Endothelial cell of umbilical vein (primary cell): ENCODE results near the gene FAM3C. TPM values are rescaled to one million over a fixed set of nuclear protein-coding genes. Genes with fewer than 3 reads are reported as not detected.

Experiments used
- BruUV-seq: library from RNA; stranded (reverse); fragments of 400-500 nt; replicated peaks from 2 replicates; lab custom pipeline; 2021; lab: Mats Ljungman, UMichigan
- CTCF ChIA-PET: fragments of 300-600, 350-600 bp; sonication (Branson Sonifier 250); formaldehyde crosslinking; loops from one replicate; lab custom pipeline; 2021; ENCODE audit warnings: antibody characterized with exemption, inconsistent platforms; lab: Charles Lee
- POLR2A ChIA-PET: fragments of 300-600, 350-600 bp; sonication (Branson Sonifier 250); formaldehyde crosslinking; loops from one replicate; lab custom pipeline; 2021; ENCODE audit warnings: antibody characterized with exemption, inconsistent platforms; lab: Charles Lee
- DNase-seq: peaks from one replicate; pipeline ENCODE4 v3.0.0-alpha.2; 2011; ENCODE audit warnings: low read depth, low spot score
- FAIRE-seq: peaks from 2 replicates; lab custom pipeline; 2011; peaks lifted over from hg19 to GRCh38; lab: Jason Lieb, UNC
- H2AFZ ChIP-seq: 2 replicates; pipeline ENCODE4 v1.6.0; 2012; ENCODE audit warnings: low read depth, low read length, control low read depth, inconsistent platforms
- H3K27ac ChIP-seq: 2 replicates; pipeline ENCODE4 v1.5.1; 2011; ENCODE audit warnings: low read depth, mild to moderate bottlenecking, control low read depth, low read length, moderate library complexity; ENCODE audit not compliant: insufficient read depth
- H3K27me3 ChIP-seq, 2 experiments: 2 replicates each; pipeline versions ENCODE4 v1.6.0 to v1.6.1; 2011; ENCODE audit warnings: low read length in 2 of 2, mixed read lengths in 1 of 2; ENCODE audit not compliant: control insufficient read depth in 2 of 2, insufficient read depth in 2 of 2
- H3K36me3 ChIP-seq, 2 experiments: 2 replicates in 1 of 2; 3 replicates in 1 of 2; pipeline ENCODE4 v1.5.1; 2011; ENCODE audit warnings: low read length in 2 of 2, mild to moderate bottlenecking in 1 of 2, moderate library complexity in 1 of 2; ENCODE audit not compliant: control insufficient read depth in 2 of 2, insufficient read depth in 2 of 2; ENCODE audit errors: extremely low read depth in 1 of 2
- H3K4me1 ChIP-seq: 3 replicates; pipeline ENCODE4 v1.5.1; 2011; ENCODE audit warnings: mild to moderate bottlenecking, low read length; ENCODE audit not compliant: control insufficient read depth, insufficient read depth; ENCODE audit errors: extremely low read depth
- H3K4me2 ChIP-seq: 2 replicates; pipeline ENCODE4 v1.6.1; 2011; ENCODE audit warnings: low read length, control low read depth, mixed read lengths; ENCODE audit not compliant: insufficient read depth
- H3K4me3 ChIP-seq, 3 experiments: fragments of 200-600 bp in 1 of 3; sonication (generic), shearing (Covaris generic) in 1 of 3; replicated peaks in 1 of 3; 2 replicates each; pipeline ENCODE4 v1.5.1; 2011 to 2016; ENCODE audit warnings: control low read depth in 3 of 3, low read length in 3 of 3, mild to moderate bottlenecking in 2 of 3, inconsistent platforms in 1 of 3, low read depth in 1 of 3, moderate library complexity in 1 of 3; ENCODE audit not compliant: insufficient read depth in 1 of 3
- H3K79me2 ChIP-seq: 2 replicates; pipeline ENCODE4 v1.6.0; 2012; ENCODE audit warnings: low read length, inconsistent platforms; ENCODE audit not compliant: control insufficient read depth, insufficient read depth
- H3K9ac ChIP-seq: replicated peaks from 2 replicates; pipeline ENCODE3; 2011; ENCODE audit warnings: low read length, control low read depth; ENCODE audit not compliant: insufficient read depth; ENCODE audit errors: extremely low read depth
- H3K9me1 ChIP-seq: replicated peaks from 3 replicates; pipeline ENCODE4 v1.6.0; 2011; ENCODE audit warnings: mild to moderate bottlenecking, low read length; ENCODE audit not compliant: control insufficient read depth, insufficient read depth; ENCODE audit errors: extremely low read depth
- H3K9me3 ChIP-seq: replicated peaks from 2 replicates; pipeline ENCODE4 v1.5.1; 2012; ENCODE audit warnings: low read length, inconsistent platforms; ENCODE audit not compliant: control insufficient read depth, insufficient read depth
- H4K20me1 ChIP-seq: replicated peaks from 2 replicates; pipeline ENCODE3; 2011; ENCODE audit warnings: mild to moderate bottlenecking, low read length; ENCODE audit not compliant: control insufficient read depth, insufficient read depth; ENCODE audit errors: extremely low read depth
- EZH2 ChIP-seq: IDR thresholded peaks from 2 replicates; pipeline ENCODE4 v1.6.1; 2012; ENCODE audit warnings: borderline replicate concordance, low read depth, mild to moderate bottlenecking, moderate library complexity, low read length, inconsistent platforms; ENCODE audit not compliant: severe bottlenecking
- FOS ChIP-seq: IDR thresholded peaks from 2 replicates; pipeline ENCODE4 v1.6.1; 2011; ENCODE audit warnings: mild to moderate bottlenecking, low read length, moderate library complexity, borderline replicate concordance; ENCODE audit not compliant: insufficient read depth
- GATA2 ChIP-seq: IDR thresholded peaks from 2 replicates; pipeline ENCODE4 v1.7.0; 2011; ENCODE audit warnings: low read depth, mild to moderate bottlenecking, moderate library complexity, mixed read lengths, low read length; ENCODE audit not compliant: insufficient read length, insufficient read depth
- JUN ChIP-seq: IDR thresholded peaks from 2 replicates; pipeline ENCODE4 v1.6.1; 2011; ENCODE audit warnings: borderline replicate concordance, low read depth; ENCODE audit not compliant: insufficient read length, insufficient read depth
- MAX ChIP-seq: IDR thresholded peaks from 2 replicates; pipeline ENCODE4 v1.6.1; 2011; ENCODE audit not compliant: insufficient read depth, insufficient read length
- MYC ChIP-seq: IDR thresholded peaks from one replicate; pipeline ENCODE4 v1.6.1; 2011; ENCODE audit warnings: mild to moderate bottlenecking, low read depth, low read length
- POLR2A ChIP-seq: IDR thresholded peaks from 2 replicates; pipeline ENCODE4 v1.6.1; 2012; ENCODE audit warnings: low read depth, mild to moderate bottlenecking, control low read depth, low read length
- POLR2AphosphoS5 ChIP-seq: IDR thresholded peaks from 2 replicates; pipeline ENCODE4 v1.6.1; 2012; ENCODE audit warnings: low read depth, mild to moderate bottlenecking, control low read depth, low read length, moderate library complexity; ENCODE audit not compliant: insufficient read depth
- dilution Hi-C: fragments of 300-500 bp; cut with MboI; formaldehyde crosslinking; loops from one replicate; pipeline ENCODE4 v1.15.0; 2019; ENCODE audit warnings: low sequenced_read_pairs; ENCODE audit not compliant: extremely low pct_ligation_motif_present
- intact Hi-C: fragments of 100-400 bp; cut with micrococcal nuclease; formaldehyde crosslinking; loops from one replicate; pipeline ENCODE4 v1.10.0; 2022
- polyA plus RNA-seq, 4 experiments: library from polyadenylated mRNA; depleted of rRNA in 3 of 4; stranded (reverse) in 3 of 4; unstranded in 1 of 4; fragments of >200 nt; gene quantifications; 2 replicates each; pipeline versions ENCODE4 v1.2.1 to v1.2.3, GENCODE V29; 2011 to 2012; ENCODE audit warnings: missing spikeins in 1 of 4
- total RNA-seq: library from RNA; stranded (reverse); gene quantifications from 2 replicates; pipeline ENCODE4 v1.2.3, GENCODE V29; 2021
- TF ChIP-seq, protein P1 (sequence below), 2 donors: IDR thresholded peaks; 1 replicate in 1 of 2; 2 replicates in 1 of 2; pipeline ENCODE4 v1.5.1; 2011; ENCODE audit warnings: low read length in 2 of 2, mild to moderate bottlenecking in 2 of 2, moderate library complexity in 2 of 2, control low read depth in 1 of 2, inconsistent platforms in 1 of 2, low read depth in 1 of 2; ENCODE audit not compliant: insufficient read depth in 1 of 2; ENCODE audit errors: extremely low read depth in 1 of 2

The FAM3C gene
- total and polyA plus RNA-seq, 2 donors (not counting 3 experiments of a cell fraction or from before 2014, with no cell fraction given) = 20.2 to 50.0 TPM

- TF ChIP-seq MAX (no peak), FOS (no peak), GATA2 (no peak), EZH2 (no peak), POLR2AphosphoS5 (no peak), MYC (no peak), POLR2A (no peak), JUN (no peak)
- TF ChIP-seq, protein P1, sequence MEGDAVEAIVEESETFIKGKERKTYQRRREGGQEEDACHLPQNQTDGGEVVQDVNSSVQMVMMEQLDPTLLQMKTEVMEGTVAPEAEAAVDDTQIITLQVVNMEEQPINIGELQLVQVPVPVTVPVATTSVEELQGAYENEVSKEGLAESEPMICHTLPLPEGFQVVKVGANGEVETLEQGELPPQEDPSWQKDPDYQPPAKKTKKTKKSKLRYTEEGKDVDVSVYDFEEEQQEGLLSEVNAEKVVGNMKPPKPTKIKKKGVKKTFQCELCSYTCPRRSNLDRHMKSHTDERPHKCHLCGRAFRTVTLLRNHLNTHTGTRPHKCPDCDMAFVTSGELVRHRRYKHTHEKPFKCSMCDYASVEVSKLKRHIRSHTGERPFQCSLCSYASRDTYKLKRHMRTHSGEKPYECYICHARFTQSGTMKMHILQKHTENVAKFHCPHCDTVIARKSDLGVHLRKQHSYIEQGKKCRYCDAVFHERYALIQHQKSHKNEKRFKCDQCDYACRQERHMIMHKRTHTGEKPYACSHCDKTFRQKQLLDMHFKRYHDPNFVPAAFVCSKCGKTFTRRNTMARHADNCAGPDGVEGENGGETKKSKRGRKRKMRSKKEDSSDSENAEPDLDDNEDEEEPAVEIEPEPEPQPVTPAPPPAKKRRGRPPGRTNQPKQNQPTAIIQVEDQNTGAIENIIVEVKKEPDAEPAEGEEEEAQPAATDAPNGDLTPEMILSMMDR (IDR thresholded peaks at IDR 0.05; ENCODE audit: extremely low read depth in 1 of 2, insufficient read depth in 1 of 2, low read depth in 1 of 2, low read length in 2 of 2) = no peak
- H3K36me3 ChIP-seq = no peaks in the 10 kb centered on the region
- H3K9me3 ChIP-seq = no peaks in the 10 kb centered on the region
- H4K20me1 ChIP-seq = no peaks in the 10 kb centered on the region
- ChIA-PET CTCF (interaction anchor here (1.1 kb wide), 1 partner anchor 14 kb away, joined by 3 read pairs; no protein-coding TSS in a partner anchor), POLR2A (no interaction called here)
- H3K4me2 ChIP-seq = no peak overlapping the region
- no peak overlapping the region for H3K27ac ChIP-seq
- no peak overlapping the region for H2AFZ ChIP-seq
- H3K27me3 ChIP-seq = peaks cover 2 to 6% of the 10 kb centered on the region in 2 experiments
- H3K79me2 ChIP-seq = no peaks in the 10 kb centered on the region
- intact Hi-C loops (no loop called here), dilution Hi-C loops (no loop called here)
- no peaks in the 10 kb centered on the region for H3K9me1 ChIP-seq
- BruUV-seq = no TSS peak
- DNase-seq = no peak
- H3K4me3 ChIP-seq = no peak overlapping the region
- no peaks in the 10 kb centered on the region for H3K4me1 ChIP-seq
- H3K9ac ChIP-seq = no peak overlapping the region
- FAIRE-seq = no peak
Observed at GRCh38 chr7:121410829-121411596, 14.9 kb upstream of the FAM3C start.
